Colonic mucosa (tissue), 4 donors: ENCODE measurements around the gene YWHAQ. TPM values are rescaled to one million over a fixed set of nuclear protein-coding genes. Genes with fewer than 3 reads are reported as not detected.

Experiments used
- DNase-seq: peaks from one replicate; pipeline ENCODE4 v3.0.0-alpha.2; 2020
- H3K27ac ChIP-seq: fragments of 200-600 bp; one replicate; pipeline ENCODE4 v1.8.0; 2021
- H3K27me3 ChIP-seq: fragments of 200-600 bp; one replicate; pipeline ENCODE4 v1.8.0; 2021
- H3K36me3 ChIP-seq: fragments of 200-600 bp; one replicate; pipeline ENCODE4 v1.8.0; 2021
- H3K4me1 ChIP-seq: fragments of 200-600 bp; one replicate; pipeline ENCODE4 v1.8.0; 2021; ENCODE audit warnings: mild to moderate bottlenecking
- H3K4me3 ChIP-seq: fragments of 200-600 bp; one replicate; pipeline ENCODE4 v1.8.0; 2021
- H3K9ac ChIP-seq, 2 donors: one replicate each; pipeline ENCODE4 v1.7.0; 2013; ENCODE audit warnings: control low read depth in 2 of 2, low read depth in 2 of 2, low read length in 2 of 2
- H3K9me3 ChIP-seq: fragments of 200-600 bp; one replicate; pipeline ENCODE4 v1.8.0; 2021
- CTCF ChIP-seq: fragments of 200-600 bp; IDR thresholded peaks from one replicate; pipeline ENCODE4 v1.8.0; 2022; ENCODE audit warnings: antibody characterized with exemption, mild to moderate bottlenecking
- intact Hi-C: fragments of 100-400 bp; cut with DNase I; formaldehyde crosslinking; loops from one replicate; pipeline ENCODE4 v1.14.1; 2022
- total RNA-seq, 2 donors: library from RNA; stranded (reverse); fragmentation: NEBNext Ultra II Directional in 1 of 2; extraction: Animal tissue kit (Norgen Biotek cat#: 25700) in 1 of 2; gene quantifications; one replicate each; pipeline ENCODE4 v1.2.1, GENCODE V29; 2021
- donor health status: healthy.
- donor health status: DM: no; HTN: no; CAD: no.
- donor health status: DM: no; HTN: no; CAD: no.

The YWHAQ gene
- total RNA-seq, 2 donors from 2014 or later, result 246 to 299 TPM

- intact Hi-C loops, result no loop called here
- Histone ChIP-seq H3K4me1 (no peaks in the 10 kb centered on the region), H3K9me3 (no peaks in the 10 kb centered on the region), H3K27ac (no peak overlapping the region), H3K36me3 (no peaks in the 10 kb centered on the region), H3K9ac (no peak overlapping the region), H3K4me3 (no peak overlapping the region), H3K27me3 (no peaks in the 10 kb centered on the region)
- DNase-seq, result no peak
- no peak for TF ChIP-seq CTCF
Observed at GRCh38 chr2:9573840-9574239, 57.0 kb downstream of the YWHAQ start.

DNA sequence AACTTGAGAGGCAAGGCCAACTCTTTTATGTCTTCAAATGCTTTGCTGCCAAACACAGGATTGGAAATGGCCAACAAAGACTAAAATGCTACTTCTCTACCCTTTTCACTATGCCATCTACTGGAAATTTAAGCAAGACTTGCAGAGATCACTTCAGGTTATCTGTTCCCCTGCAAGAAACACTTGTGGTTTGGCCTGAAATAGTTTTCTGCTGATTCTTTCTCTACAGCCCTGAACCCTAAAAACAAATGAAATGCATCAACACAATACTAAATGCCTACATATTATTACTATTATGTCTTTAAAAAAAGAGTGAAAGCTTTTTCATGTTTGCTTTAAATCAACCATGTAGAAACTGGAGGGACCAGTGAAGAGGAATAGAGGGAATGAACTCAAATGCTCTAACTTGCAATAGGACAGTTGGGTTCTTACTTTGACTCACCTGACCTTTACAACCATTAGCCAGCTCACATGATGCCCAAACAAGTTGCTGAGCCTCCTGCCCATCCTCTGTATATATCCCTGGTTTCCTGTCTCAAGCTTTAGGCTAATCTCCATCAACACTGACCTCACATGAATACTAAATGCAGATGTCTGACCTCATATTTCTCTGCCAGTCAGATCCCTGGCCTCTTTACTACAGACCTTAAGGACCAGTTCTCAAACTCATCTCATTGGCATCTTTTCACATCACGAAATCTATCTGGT lies 57.6 kb downstream of the YWHAQ start:
- no peak for DNase-seq
- Histone ChIP-seq H3K9me3 (no peaks in the 10 kb centered on the region), H3K36me3 (no peaks in the 10 kb centered on the region), H3K4me3 (no peak overlapping the region), H3K9ac (no peak overlapping the region), H3K27me3 (no peaks in the 10 kb centered on the region), H3K27ac (no peak overlapping the region), H3K4me1 (no peaks in the 10 kb centered on the region)
- TF ChIP-seq CTCF, result no peak
- intact Hi-C loops, result no loop called here

GRCh38 chr2:9570182-9571060 lies 60.4 kb downstream of the YWHAQ start:
- TF ChIP-seq CTCF, result no peak
- Histone ChIP-seq H3K27me3 (no peaks in the 10 kb centered on the region), H3K4me3 (no peak overlapping the region), H3K9me3 (no peaks in the 10 kb centered on the region), H3K4me1 (no peaks in the 10 kb centered on the region), H3K36me3 (no peaks in the 10 kb centered on the region), H3K9ac (no peak overlapping the region), H3K27ac (no peak overlapping the region)
- intact Hi-C loops, result no loop called here
- DNase-seq, result no peak

- DNase-seq, result peak; percentile 71
- no peak overlapping the region for H3K9ac ChIP-seq
- intact Hi-C loops, result no loop called here
- peak overlapping the region; percentile 27 for H3K27ac ChIP-seq
- no peak overlapping the region for H3K4me3 ChIP-seq
- no peak for TF ChIP-seq CTCF
- no peaks in the 10 kb centered on the region for H3K27me3 ChIP-seq
- no peaks in the 10 kb centered on the region for H3K9me3 ChIP-seq
- no peaks in the 10 kb centered on the region for H3K4me1 ChIP-seq
- no peaks in the 10 kb centered on the region for H3K36me3 ChIP-seq
Observed at GRCh38 chr2:9565436-9566153, 65.2 kb downstream of the YWHAQ start.

- Histone ChIP-seq H3K9ac (no peak overlapping the region), H3K36me3 (no peaks in the 10 kb centered on the region), H3K4me3 (no peak overlapping the region), H3K27ac (no peak overlapping the region), H3K4me1 (no peaks in the 10 kb centered on the region), H3K9me3 (no peaks in the 10 kb centered on the region), H3K27me3 (no peaks in the 10 kb centered on the region)
- TF ChIP-seq CTCF, result no peak
- no peak for DNase-seq
- intact Hi-C loops, result no loop called here
Observed at GRCh38 chr2:9560628-9561027, 70.2 kb downstream of the YWHAQ start.
